H54 (cell line): ENCODE results near the gene ACYP2.
A peak's percentile ranks its signal among the peaks of the same experiment; 100 is the strongest.

Experiments used
- DNase-seq: peaks from one replicate; pipeline ENCODE4 v3.0.0; 2011; ENCODE audit warnings: low spot score, mixed read lengths; ENCODE audit not compliant: insufficient read length
- FAIRE-seq: peaks from 3 replicates; lab custom pipeline; 2011; peaks lifted over from hg19 to GRCh38; lab: Jason Lieb, UNC
- POLR2A ChIP-seq: IDR thresholded peaks from 2 replicates; pipeline ENCODE4 v1.6.1; 2011; ENCODE audit warnings: low read depth, mild to moderate bottlenecking, low read length

The ACYP2 gene

GRCh38 chr2:54194761-54195750 is 79.6 kb downstream of the ACYP2 start:
- FAIRE-seq (no peak), DNase-seq (no peak)
- no peak for TF ChIP-seq POLR2A

DNA sequence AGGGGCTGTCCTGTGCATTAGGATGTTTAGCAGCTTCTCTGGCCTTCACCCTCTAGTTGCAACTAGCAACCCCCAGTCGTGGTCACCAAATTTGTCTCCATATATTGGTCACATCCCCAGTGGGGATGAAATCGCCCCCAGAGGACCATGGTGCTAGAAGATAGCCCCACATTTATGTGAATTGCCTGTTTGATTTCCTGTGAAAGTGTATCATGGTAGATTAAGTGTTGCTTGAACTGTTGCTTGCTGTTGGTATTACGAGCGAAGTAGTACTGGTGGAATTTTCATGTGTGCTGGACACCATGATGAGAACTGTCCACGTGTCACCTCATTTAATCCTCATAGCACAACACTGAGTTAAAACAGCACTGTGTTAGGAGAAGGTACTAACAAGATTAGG is 81.2 kb downstream of the ACYP2 start:
- DNase-seq (no peak), FAIRE-seq (no peak)
- TF ChIP-seq POLR2A, result no peak

DNA sequence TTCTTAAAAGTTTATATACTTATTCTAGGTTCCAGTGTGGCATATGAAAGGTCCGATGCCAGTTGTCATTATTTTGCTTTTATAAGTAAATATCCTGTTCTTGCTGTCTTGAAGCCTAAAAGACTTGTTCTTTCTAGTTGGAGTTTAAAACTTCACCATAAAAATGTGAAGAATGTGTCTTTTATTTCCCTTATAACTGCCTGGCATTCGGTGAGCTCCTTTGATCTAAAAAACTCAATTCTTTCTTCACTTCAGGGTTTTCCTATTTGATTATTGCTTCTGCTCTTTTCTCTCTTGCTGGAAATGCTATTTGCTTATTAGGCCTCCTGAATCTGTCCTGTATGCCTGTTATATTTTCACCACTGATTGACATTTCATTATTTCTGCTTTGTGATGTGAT is 89.1 kb downstream of the ACYP2 start:
- FAIRE-seq, result no peak
- TF ChIP-seq POLR2A, result no peak

DNA sequence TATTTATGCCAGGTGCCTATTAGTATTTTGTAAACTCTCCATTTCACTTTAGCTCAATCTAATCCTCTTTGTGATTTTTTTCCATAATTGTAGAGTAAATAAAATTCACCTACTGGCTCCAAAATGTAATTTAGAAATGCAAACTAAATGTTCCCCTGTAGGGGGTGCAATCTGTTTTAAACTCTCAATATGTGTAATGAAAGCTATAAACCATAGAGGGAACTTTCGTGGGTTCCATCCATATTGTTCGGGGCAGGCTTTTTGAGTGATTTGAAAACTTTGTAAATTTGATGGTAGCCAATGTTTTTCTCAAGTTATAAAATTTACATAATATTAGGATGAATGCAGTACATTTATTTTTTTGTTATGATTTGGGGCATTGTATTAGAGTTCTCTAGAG is 91.2 kb downstream of the ACYP2 start:
- peak; percentile 12 for DNase-seq
- peak; percentile 91 for FAIRE-seq

More for the DNA sequence above, 89.1 kb downstream of the ACYP2 start:
- DNase-seq, result no peak

DNA sequence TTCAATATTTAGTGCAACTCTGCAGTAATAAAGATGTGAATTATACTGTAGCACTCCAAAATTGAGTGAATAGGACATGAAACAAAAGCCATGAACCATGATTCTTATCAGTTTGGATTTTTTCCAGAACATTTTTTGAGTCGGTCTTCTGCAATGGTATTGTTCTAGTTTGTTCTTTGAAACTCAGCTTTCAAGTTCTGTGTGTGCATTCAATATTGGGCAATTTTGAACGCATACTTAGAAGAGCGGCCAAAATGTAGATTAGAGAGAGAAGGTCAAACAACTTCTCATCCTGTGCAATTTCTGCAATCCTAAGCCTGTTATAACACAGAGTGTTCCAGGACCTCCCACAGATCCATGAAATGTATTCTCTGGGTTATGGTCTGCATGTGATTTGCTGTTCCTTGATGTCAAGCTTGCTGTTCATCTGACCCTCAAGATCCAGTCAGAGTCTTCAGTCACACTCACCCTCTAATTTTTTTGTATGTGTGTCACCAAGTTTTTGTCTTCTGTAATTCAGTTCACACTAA is 92.3 kb downstream of the ACYP2 start:
- no peak for TF ChIP-seq POLR2A

More for the DNA sequence above, 91.2 kb downstream of the ACYP2 start:
- no peak for TF ChIP-seq POLR2A

DNA sequence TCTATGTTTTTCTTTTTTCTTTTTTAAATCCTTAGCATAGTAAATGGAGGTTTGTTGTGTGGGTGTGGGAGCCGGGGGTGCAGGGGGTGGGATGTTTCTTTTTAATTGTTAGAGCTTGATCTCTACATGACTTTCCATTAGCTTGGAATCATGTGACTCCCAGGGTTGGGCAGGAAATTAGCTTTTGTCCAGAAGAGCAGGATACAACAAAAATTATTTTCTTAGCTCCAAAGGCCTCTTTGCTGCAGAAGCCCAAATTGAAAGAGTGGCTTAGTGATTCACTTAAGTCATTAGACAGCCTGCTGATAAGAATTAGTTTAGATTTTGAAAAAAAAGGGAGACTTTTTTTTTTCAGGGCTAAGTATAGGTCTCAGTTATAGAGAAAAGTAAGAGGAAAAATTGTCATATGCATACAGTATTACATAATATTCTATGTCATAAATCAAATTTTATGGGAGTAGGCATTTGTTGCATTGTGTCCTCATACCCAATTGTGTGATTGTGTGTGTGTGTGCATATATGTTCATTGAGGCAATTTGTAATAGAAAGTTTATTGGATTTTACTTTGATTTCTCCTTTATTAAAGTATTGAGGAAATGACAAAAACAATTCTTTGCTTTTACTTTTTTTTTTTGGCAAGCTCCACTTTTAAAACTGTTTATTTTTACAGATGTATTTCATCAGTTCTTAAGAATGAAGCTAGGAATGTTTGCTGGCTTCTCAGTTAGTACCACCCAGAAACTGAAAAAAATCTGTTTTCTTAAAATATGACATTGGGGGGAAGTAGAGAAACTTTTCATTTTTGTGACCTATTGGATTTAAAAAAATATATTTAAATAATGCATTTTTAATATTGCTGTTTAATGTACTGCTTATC is 93.2 kb downstream of the ACYP2 start:
- FAIRE-seq, result no peak
- no peak for TF ChIP-seq POLR2A
- no peak for DNase-seq

More for the DNA sequence above, 92.3 kb downstream of the ACYP2 start:
- FAIRE-seq, result peak; percentile 6
- no peak for DNase-seq

- DNase-seq (no peak), FAIRE-seq (no peak)
- no peak for TF ChIP-seq POLR2A
These were observed 94.0 kb downstream of the ACYP2 start for GRCh38 chr2:54209379-54209778.

- FAIRE-seq, result peak; percentile 99
These were observed 97.0 kb downstream of the ACYP2 start for GRCh38 chr2:54212456-54212855.

DNA sequence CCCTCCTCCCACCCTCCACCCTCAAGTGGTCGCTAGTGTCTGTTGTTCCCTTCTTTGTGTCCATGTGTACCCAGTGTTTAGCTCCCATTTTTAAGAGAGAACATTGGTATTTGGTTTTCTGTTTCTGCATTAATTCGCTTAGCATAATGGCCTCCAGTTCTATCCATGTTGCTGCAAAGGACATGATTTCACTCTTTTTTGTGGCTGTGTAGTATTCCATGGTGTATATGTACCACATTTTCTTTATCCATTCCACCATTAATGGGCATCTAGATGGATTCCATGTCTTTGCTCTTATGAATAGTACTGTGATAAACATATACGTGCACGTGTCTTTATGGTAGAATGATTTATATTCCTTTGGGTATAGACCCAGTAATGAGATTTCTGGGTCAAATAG is 97.7 kb downstream of the ACYP2 start:
- no peak for FAIRE-seq
- no peak for TF ChIP-seq POLR2A
- DNase-seq, result no peak

More at GRCh38 chr2:54212456-54212855, 97.0 kb downstream of the ACYP2 start:
- DNase-seq, result peak; percentile 57
- TF ChIP-seq POLR2A, result no peak

DNA sequence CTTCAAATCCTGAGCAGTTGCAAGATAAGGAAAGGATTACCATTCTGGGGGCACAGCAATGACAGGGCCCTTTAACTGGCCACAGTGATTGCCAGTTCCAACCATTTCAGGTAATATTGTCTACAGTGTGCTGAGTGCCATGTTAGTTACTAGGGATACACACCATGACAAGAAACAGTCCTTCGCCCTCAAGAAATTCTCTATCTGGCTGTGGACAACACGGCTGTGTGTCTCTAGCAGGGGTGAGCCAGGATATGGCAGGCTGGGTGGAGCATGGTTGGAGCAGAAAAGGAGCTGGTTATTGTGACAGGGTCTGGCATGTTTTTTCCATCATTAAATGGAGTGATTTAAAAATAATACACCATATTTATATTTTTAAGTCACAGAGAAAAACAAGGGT is 109.6 kb downstream of the ACYP2 start:
- no peak for FAIRE-seq
- no peak for TF ChIP-seq POLR2A
- no peak for DNase-seq

- no peak for TF ChIP-seq POLR2A
- no peak for FAIRE-seq
- DNase-seq, result no peak
These were observed 110.8 kb downstream of the ACYP2 start for GRCh38 chr2:54226260-54226659.

DNA sequence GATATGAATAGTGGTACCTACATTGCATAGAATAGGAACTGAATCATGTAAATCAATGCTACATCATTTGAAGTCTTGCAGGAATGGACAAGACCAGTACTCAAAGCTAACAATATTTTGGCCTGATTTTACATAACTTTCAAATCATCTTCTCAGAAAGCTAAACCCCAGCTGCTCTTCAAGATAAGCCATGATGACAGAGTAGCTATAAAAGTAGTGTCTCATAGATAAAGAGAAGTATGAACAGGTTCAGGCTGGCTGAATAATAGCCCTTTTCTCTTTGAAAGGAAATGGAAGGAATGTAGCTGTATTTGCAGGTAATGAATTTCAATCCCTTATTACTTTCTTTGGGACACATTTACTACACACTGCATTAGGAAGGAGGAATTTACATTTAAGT is 112.4 kb downstream of the ACYP2 start:
- FAIRE-seq (no peak), DNase-seq (no peak)
- no peak for TF ChIP-seq POLR2A

GRCh38 chr2:54228945-54229344 is 113.5 kb downstream of the ACYP2 start:
- TF ChIP-seq POLR2A, result no peak
- FAIRE-seq (no peak), DNase-seq (no peak)
